GM21528 (cell line): Measurements from ENCODE around the gene WNT10A.
A peak's percentile ranks its signal among the peaks of the same experiment; 100 is the strongest.
"Not testable (repeated sequence)": the region's sequence is repeated elsewhere in the genome, so short reads cannot be mapped to it uniquely, and the experiment has no call there.

ENCODE experiments used
- ATAC-seq: cut with Tn5 transposase; IDR thresholded peaks from one replicate; pipeline ENCODE4 v1.9.1; 2021; ENCODE audit warnings: mild to moderate bottlenecking, moderate library complexity; ENCODE audit not compliant: unreplicated experiment, low FRiP score

WNT10A gene

GRCh38 chr2:218880102-218880858 lies at the start of gene WNT10A:
WNT10A (plus strand) TSS chr2:218880852; CDS start chr2:218880996, 144 bp downstream.
- ATAC-seq, result peak; percentile 60

- no peak for ATAC-seq
Observed at GRCh38 chr2:218831378-218831990, 49.2 kb upstream of the WNT10A start, which contains the start of gene PRKAG3. PRKAG3 (minus strand) TSS chr2:218831803.

- ATAC-seq, result no peak
Observed at GRCh38 chr2:218832081-218832480, 48.6 kb upstream of the WNT10A start.

GRCh38 chr2:218832520-218832919 lies 48.1 kb upstream of the WNT10A start:
- ATAC-seq, result no peak

- no peak for ATAC-seq
Observed at GRCh38 chr2:218833023-218833609, 47.5 kb upstream of the WNT10A start.

- no peak for ATAC-seq
Observed at GRCh38 chr2:218834685-218835084, 46.0 kb upstream of the WNT10A start.

GRCh38 chr2:218837495-218837894 lies 43.2 kb upstream of the WNT10A start:
- ATAC-seq, result no peak

GRCh38 chr2:218839430-218839829 lies 41.2 kb upstream of the WNT10A start:
- no peak for ATAC-seq

- ATAC-seq, result no peak
Observed at GRCh38 chr2:218839888-218840287, 40.8 kb upstream of the WNT10A start.

- ATAC-seq, result not testable (repeated sequence)
Observed at GRCh38 chr2:218844334-218844733, 36.3 kb upstream of the WNT10A start.

- not testable (repeated sequence) for ATAC-seq
Observed at GRCh38 chr2:218846963-218847362, 33.7 kb upstream of the WNT10A start.

GRCh38 chr2:218849721-218850120 lies 30.9 kb upstream of the WNT10A start:
- ATAC-seq, result no peak

- ATAC-seq, result no peak
Observed at GRCh38 chr2:218850796-218851195, 29.9 kb upstream of the WNT10A start.

- ATAC-seq, result no peak
Observed at GRCh38 chr2:218851286-218851685, 29.4 kb upstream of the WNT10A start.

GRCh38 chr2:218852911-218853667 lies 27.6 kb upstream of the WNT10A start:
- no peak for ATAC-seq

- ATAC-seq, result no peak
Observed at GRCh38 chr2:218853766-218854165, 26.9 kb upstream of the WNT10A start.

GRCh38 chr2:218854860-218855259 lies 25.8 kb upstream of the WNT10A start:
- no peak for ATAC-seq

- no peak for ATAC-seq
Observed at GRCh38 chr2:218855305-218856166, 25.1 kb upstream of the WNT10A start.

- no peak for ATAC-seq
Observed at GRCh38 chr2:218856167-218856895, 24.3 kb upstream of the WNT10A start.
